Spinal cord (tissue), 10 donors: ENCODE results near the gene THADA. TPM values are rescaled to one million over a fixed set of nuclear protein-coding genes. Genes with fewer than 3 reads are reported as not detected.
"Not testable (repeated sequence)": the region's sequence is repeated elsewhere in the genome, so short reads cannot be mapped to it uniquely, and the experiment has no call there.

ENCODE experiments used
- DNase-seq, 6 donors: peaks; one replicate each; pipeline versions ENCODE4 v3.0.0 to v3.0.0-alpha.2; 2013 to 2015; ENCODE audit warnings: low spot score in 6 of 6, low read depth in 4 of 6
- H3K27ac ChIP-seq: one replicate; pipeline ENCODE4 v1.5.1; 2013; ENCODE audit warnings: low read depth, low read length, control low read depth
- H3K27me3 ChIP-seq: one replicate; pipeline ENCODE4 v1.6.1; 2013; ENCODE audit warnings: low read length; ENCODE audit not compliant: control insufficient read depth, insufficient read depth
- H3K36me3 ChIP-seq: one replicate; pipeline ENCODE4 v1.6.1; 2013; ENCODE audit warnings: low read length; ENCODE audit not compliant: control insufficient read depth, insufficient read depth
- H3K4me1 ChIP-seq: one replicate; pipeline ENCODE4 v1.6.1; 2013; ENCODE audit warnings: low read length; ENCODE audit not compliant: control insufficient read depth, insufficient read depth
- H3K4me3 ChIP-seq: one replicate; pipeline ENCODE4 v1.5.1; 2013; ENCODE audit warnings: low read depth, low read length, control low read depth
- H3K9me3 ChIP-seq: one replicate; pipeline ENCODE4 v1.6.1; 2013; ENCODE audit warnings: low read length; ENCODE audit not compliant: control insufficient read depth, insufficient read depth
- WGBS: methylation state at CpG from one replicate; pipeline ENCODE4 v1.1.5; 2013; ENCODE audit warnings: missing lambda C conversion rate; ENCODE audit not compliant: insufficient coverage; 5-methylcytosine and 5-hydroxymethylcytosine counted together
- polyA plus RNA-seq, 2 donors: library from polyadenylated mRNA; unstranded; fragments of 120-200 nt; gene quantifications; one replicate each; pipeline ENCODE4 v1.2.1, GENCODE V29; 2013; ENCODE audit not compliant: insufficient read length in 2 of 2
- total RNA-seq, 2 donors: library from RNA; depleted of rRNA in 1 of 2; stranded (reverse); fragments of 120-200 nt in 1 of 2; fragments of >200 nt in 1 of 2; gene quantifications; one replicate each; pipeline versions ENCODE4 v1.2.3 to v1.2.4, GENCODE V29; 2013 to 2014
- donor health status: healthy.

The THADA gene
- total and polyA plus RNA-seq, 4 donors = 16.5 to 44.8 (median 21.5) TPM

DNA sequence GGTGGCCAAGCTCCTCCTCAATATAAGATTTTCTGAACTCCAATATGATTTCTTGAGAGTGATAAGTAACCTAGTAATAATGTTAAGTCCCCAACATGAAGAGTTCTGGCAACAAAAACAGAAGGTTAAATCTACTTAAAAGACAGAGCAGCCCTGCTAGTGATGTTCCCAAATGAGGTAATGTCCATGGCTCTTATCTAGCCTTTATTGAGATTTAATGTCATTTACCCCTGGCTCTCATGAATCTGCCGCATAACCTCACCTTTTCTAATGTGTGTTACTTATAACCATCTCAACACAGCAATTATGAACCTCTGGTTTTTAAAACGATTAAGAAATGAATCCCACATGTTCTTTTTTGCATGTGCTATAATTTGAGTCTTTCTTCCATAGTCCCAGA, 201.9 kb downstream of the THADA start:
- H3K27ac ChIP-seq = no peak overlapping the region
- no peaks in the 10 kb centered on the region for H3K27me3 ChIP-seq
- peaks cover 3% of the 10 kb centered on the region for H3K36me3 ChIP-seq
- no peaks in the 10 kb centered on the region for H3K9me3 ChIP-seq
- DNase-seq = no peak
- WGBS = no CpG with 5 or more reads among the region's 2 CpGs
- no peak overlapping the region for H3K4me3 ChIP-seq
- H3K4me1 ChIP-seq = peaks cover 3% of the 10 kb centered on the region

DNA sequence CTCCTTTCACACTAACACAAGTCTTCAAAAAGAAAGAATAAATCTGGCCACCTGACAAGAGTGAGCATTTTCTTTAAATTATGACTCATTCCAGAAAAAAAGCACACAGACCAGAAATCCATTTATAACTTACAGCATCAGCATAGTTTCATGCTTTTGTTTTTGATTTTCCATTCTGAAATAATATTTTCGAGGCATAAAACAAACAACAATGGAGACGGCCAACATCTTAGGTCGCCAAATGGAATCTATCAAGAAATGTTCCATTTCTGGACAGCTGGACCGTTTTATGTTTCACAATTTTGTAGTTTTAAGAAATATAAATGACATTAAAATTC, 204.0 kb downstream of the THADA start:
- Histone ChIP-seq H3K36me3 (peaks cover 3% of the 10 kb centered on the region), H3K4me3 (no peak overlapping the region), H3K4me1 (peaks cover 3% of the 10 kb centered on the region), H3K9me3 (no peaks in the 10 kb centered on the region), H3K27ac (no peak overlapping the region), H3K27me3 (no peaks in the 10 kb centered on the region)
- no peak for DNase-seq
- 100% methylated on average over 1 of the region's 4 CpGs for WGBS

DNA sequence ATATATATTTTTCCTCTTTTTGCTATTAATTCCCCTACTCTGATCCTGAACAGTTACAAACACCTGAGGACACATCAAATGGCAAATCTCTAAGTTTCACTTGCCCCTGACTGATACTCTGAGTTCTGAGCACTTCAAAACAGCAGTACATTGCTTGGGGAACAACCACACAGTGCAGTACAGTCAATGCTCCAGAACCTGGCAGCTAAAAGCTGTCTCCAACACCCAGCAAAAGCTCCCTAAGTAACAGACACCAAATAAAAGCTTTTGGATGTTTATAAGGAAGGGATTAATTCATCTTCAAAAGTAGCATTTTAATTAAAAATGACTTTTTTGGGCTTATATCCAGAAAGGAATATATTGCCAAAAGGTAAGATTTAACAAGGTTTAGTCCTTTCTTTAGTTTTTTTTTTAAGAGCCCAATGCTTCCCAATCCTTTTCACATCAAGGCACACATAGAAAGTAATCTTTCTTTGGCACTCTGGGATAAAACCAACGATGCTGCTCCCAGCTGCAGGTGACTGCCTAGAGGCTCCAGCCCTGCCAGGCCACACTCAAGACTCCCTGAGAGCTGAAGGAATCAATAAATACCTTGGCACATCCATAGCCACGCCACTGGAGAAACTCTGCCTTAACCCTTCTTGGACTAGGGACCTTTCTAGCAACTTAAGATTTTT, 204.5 kb downstream of the THADA start:
- Histone ChIP-seq H3K4me1 (peaks cover 3% of the 10 kb centered on the region), H3K27ac (peak overlapping the region; percentile 13), H3K36me3 (no peaks in the 10 kb centered on the region), H3K27me3 (no peaks in the 10 kb centered on the region), H3K9me3 (no peaks in the 10 kb centered on the region), H3K4me3 (no peak overlapping the region)
- no peak for DNase-seq
- 39% methylated on average over 2 of the region's 2 CpGs for WGBS

DNA sequence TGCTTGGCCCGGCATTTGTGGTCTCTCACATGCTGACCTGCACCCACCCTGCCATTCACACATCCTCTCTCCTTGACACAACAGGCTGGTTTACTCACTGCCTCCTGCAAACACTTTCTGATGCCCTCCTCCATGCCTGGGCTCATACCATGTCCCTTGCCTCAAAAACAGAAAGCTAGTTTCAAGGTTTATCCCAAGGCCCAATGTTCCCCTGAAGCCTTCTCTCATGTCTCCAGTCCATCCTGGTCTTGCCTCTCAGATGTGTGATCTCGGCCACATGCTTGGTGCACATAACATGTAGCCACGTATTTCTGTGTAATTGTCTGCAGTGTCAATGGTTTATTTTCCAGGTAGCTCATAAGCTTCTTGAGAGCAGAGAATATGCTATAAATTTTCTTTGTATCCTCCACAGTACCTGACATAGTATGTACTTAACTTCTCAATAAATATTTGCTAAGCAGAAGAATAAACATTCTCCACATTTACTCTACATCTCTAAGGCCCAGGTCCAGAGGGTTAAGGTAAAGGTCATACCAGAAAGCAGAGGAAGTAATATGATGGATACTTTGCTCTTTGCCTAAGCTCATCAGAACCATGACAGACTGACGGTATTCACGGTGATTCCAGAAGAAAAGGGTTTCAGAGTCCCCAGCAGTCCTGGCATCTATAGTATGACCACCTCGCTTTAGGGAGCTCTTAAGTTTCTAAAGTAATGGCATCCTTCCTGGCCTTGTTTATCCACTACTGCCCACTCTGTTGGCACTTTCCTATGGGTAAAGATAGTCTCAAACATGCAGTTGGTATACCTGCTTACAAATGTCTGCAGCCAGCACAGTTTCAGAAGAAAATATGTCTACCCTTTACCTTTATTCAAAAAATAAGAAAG, 206.0 kb downstream of the THADA start:
- DNase-seq = no peak
- Histone ChIP-seq H3K27me3 (no peaks in the 10 kb centered on the region), H3K4me3 (no peak overlapping the region), H3K4me1 (peaks cover 3% of the 10 kb centered on the region), H3K36me3 (no peaks in the 10 kb centered on the region), H3K27ac (no peak overlapping the region), H3K9me3 (no peaks in the 10 kb centered on the region)
- WGBS = 90% methylated on average over 2 of the region's 6 CpGs

DNA sequence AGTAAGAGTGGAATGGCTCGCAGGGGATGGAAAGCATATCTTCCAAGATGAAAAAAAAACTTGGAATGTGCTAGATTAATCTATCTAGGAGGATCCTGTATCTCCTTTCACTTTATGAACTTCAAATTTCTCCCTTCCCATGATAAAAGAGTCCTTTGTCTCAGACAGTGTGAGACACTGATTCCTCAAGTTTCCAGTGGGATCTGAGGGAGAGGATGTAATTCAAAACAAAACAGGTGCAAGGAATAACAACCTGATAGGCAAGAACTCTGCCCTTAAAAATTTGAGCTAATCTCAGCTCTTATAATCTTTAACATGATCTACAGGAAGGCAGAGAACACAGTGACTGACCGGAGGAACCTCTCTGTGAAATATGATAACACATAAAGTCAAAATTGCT, 207.5 kb downstream of the THADA start:
- no CpG with 5 or more reads among the region's 2 CpGs for WGBS
- no peak overlapping the region for H3K27ac ChIP-seq

DNA sequence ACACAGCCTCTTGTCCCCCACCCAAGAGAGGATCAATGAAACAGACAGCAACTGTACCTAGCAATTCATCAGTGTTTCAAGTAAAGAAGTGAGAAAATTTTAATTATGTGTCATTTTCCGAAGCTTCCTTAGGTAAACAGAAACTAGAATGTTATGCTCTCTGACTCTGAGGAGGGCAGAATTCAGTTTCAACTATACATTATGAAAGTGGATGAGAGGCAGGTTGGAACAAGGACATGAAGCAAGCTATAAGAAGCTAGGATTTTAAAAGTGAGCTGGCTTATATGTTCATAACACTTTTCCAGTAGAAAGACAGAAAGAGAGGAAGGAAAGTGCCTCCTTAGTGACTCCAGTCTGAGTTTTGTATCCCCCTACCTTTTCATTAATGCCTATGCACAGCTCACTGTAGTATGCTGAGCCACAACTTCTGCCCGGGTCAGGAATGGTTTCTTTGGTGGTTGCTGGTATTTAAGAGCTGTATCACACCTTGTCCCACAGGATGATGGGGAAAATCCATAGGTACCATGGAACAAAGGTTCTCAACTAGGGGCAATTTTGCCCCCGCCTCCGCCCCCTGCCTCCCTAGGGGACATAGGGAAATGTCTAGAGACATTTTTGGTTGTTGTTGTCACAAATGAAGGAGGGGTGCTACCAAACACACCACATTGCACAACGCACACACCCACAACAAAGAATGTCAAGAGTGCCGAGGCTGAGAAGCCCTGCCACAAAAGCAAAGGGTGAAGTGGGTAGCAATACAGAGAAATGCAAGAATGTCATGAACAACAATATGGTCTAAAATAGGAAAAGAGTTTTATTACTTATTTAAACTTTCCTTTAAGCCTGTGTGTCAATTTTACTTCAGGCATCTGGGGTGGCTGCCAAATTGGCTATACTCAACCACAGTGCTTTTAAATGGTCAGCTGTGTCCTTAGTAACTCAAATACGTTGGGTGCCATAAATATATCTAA, 208.5 kb downstream of the THADA start:
- H3K27me3 ChIP-seq = no peaks in the 10 kb centered on the region
- H3K4me3 ChIP-seq = no peak overlapping the region
- no peaks in the 10 kb centered on the region for H3K36me3 ChIP-seq
- DNase-seq = no peak
- peaks cover 3% of the 10 kb centered on the region for H3K4me1 ChIP-seq
- no CpG with 5 or more reads among the region's 7 CpGs for WGBS
- no peaks in the 10 kb centered on the region for H3K9me3 ChIP-seq
- H3K27ac ChIP-seq = no peak overlapping the region

More for the DNA sequence above, 207.5 kb downstream of the THADA start:
- no peaks in the 10 kb centered on the region for H3K9me3 ChIP-seq
- DNase-seq = no peak
- no peaks in the 10 kb centered on the region for H3K36me3 ChIP-seq
- peaks cover 3% of the 10 kb centered on the region for H3K4me1 ChIP-seq
- H3K4me3 ChIP-seq = no peak overlapping the region
- H3K27me3 ChIP-seq = no peaks in the 10 kb centered on the region

DNA sequence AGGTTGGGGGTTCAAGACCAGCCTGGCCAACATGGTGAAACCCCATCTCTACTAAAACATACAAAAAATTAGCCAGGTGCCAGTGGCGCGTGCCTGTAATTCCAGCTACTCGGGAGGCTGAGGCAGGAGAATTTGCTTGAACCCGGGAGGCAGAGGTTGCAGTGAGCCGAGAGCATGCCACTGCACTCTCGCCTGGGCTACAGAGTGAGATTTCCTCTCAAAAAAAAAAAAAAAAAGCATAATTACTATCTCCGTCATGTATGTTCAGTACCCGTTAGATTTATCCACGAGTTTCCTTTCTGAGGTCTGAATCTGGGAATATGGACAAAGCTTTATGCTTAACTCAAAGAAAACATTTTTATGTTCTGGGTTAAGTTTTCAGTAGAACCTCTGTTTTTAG, 209.2 kb downstream of the THADA start:
- not testable (repeated sequence) for H3K36me3 ChIP-seq, H3K27ac ChIP-seq, DNase-seq, H3K4me1 ChIP-seq, H3K4me3 ChIP-seq, H3K27me3 ChIP-seq, H3K9me3 ChIP-seq
- 100% methylated on average over 2 of the region's 9 CpGs for WGBS

DNA sequence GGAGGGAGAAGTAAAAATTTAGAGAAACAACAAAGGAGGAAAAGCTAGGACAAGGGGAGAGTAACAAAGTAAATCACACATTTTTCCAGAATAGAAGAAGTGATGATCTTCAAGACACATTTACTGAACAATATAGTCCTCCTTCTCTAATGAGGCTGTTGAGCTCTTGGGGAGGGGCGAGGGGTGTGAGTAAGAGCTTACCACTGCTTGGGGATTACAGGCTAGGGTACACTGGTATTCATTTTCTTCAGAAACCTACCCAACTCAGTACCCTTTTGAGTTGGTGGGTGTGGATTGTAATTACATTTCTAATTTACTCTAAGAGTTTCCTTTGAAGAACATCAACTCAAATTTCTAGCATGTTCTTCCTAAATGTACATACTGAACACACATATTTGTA, 211.7 kb downstream of the THADA start:
- no peak for DNase-seq
- Histone ChIP-seq H3K27ac (no peak overlapping the region), H3K27me3 (no peaks in the 10 kb centered on the region), H3K36me3 (no peaks in the 10 kb centered on the region), H3K4me3 (no peak overlapping the region), H3K9me3 (no peaks in the 10 kb centered on the region), H3K4me1 (no peaks in the 10 kb centered on the region)
- WGBS = no CpG with 5 or more reads among the region's 1 CpG

DNA sequence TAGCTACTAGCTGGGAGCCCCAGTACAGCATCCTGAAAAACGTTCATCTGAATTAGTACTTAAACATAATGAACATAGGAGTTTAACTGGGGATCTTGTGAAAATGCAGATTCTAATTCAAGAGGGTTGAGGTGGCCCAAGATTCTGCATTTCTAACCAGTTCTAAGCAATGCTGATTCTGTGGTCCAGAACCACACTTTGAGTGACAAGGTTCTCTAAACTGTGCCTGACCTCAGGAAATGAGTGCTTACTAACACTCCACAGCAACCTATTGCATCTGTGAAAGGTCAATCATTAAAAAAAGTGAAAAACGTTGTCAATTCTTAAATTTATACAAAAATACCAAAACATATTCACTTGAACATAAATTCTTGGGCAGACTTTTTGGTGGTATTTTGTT, 212.3 kb downstream of the THADA start:
- Histone ChIP-seq H3K9me3 (no peaks in the 10 kb centered on the region), H3K4me1 (no peaks in the 10 kb centered on the region), H3K27me3 (no peaks in the 10 kb centered on the region), H3K36me3 (no peaks in the 10 kb centered on the region), H3K4me3 (no peak overlapping the region), H3K27ac (no peak overlapping the region)
- WGBS = no CpG with 5 or more reads among the region's 2 CpGs
- DNase-seq = no peak
